Endothelial cell (in vitro differentiated cells): ENCODE data around the gene MAP3K3. TPM values are rescaled to one million over a fixed set of nuclear protein-coding genes. Genes with fewer than 3 reads are reported as not detected.

Experiments used
- DNase-seq: peaks from one replicate; pipeline ENCODE4 v3.0.0; 2021; ENCODE audit warnings: low spot score
- H3K27ac Mint-ChIP-seq: one replicate; pipeline ENCODE4 v1.8.0; 2021; ENCODE audit warnings: mixed read lengths, inconsistent platforms; ENCODE audit not compliant: unreplicated experiment
- H3K27me3 Mint-ChIP-seq: one replicate; pipeline ENCODE4 v1.8.0; 2021; ENCODE audit warnings: mild to moderate bottlenecking, moderate library complexity, mixed read lengths, inconsistent platforms; ENCODE audit not compliant: unreplicated experiment
- H3K36me3 Mint-ChIP-seq: one replicate; pipeline ENCODE4 v1.8.0; 2021; ENCODE audit warnings: mild to moderate bottlenecking, low read depth, mixed read lengths, inconsistent platforms; ENCODE audit not compliant: unreplicated experiment
- H3K4me1 Mint-ChIP-seq: one replicate; pipeline ENCODE4 v1.8.0; 2021; ENCODE audit warnings: mild to moderate bottlenecking, mixed read lengths, inconsistent platforms; ENCODE audit not compliant: unreplicated experiment
- H3K4me3 Mint-ChIP-seq: one replicate; pipeline ENCODE4 v1.8.0; 2021; ENCODE audit warnings: mild to moderate bottlenecking, mixed read lengths, inconsistent platforms; ENCODE audit not compliant: unreplicated experiment
- H3K9me3 Mint-ChIP-seq: one replicate; pipeline ENCODE4 v1.8.0; 2021; ENCODE audit warnings: mixed read lengths, inconsistent platforms; ENCODE audit not compliant: unreplicated experiment
- CTCF ChIP-seq: fragments of 200-600 bp; sonication (generic); IDR thresholded peaks from one replicate; pipeline ENCODE4 v1.5.0; 2021; ENCODE audit warnings: antibody characterized with exemption; ENCODE audit not compliant: unreplicated experiment
- total RNA-seq: library from RNA; stranded (reverse); fragmentation: NEBNext Ultra II Directional; extraction: Animal tissue kit (Norgen Biotek cat#: 25700); gene quantifications from one replicate; pipeline ENCODE4 v1.2.1, GENCODE V29; 2021; ENCODE audit not compliant: unreplicated experiment

Gene MAP3K3
- total RNA-seq, 1 donor from 2014 or later, result 112 TPM

GRCh38 chr17:63702721-63703015 lies 80.5 kb downstream of the MAP3K3 start:
- TF ChIP-seq CTCF, result no peak
- Mint-ChIP-seq H3K4me3 (peak overlapping the region; percentile 67), H3K27ac (no peak overlapping the region), H3K36me3 (peaks cover 22% of the 10 kb centered on the region), H3K27me3 (peaks cover 20% of the 10 kb centered on the region), H3K4me1 (peaks cover 26% of the 10 kb centered on the region), H3K9me3 (no peaks in the 10 kb centered on the region)
- no peak for DNase-seq

GRCh38 chr17:63703029-63703428 lies 80.8 kb downstream of the MAP3K3 start:
- Mint-ChIP-seq H3K27ac (peak overlapping the region; percentile 24), H3K27me3 (peaks cover 18% of the 10 kb centered on the region), H3K4me1 (peaks cover 26% of the 10 kb centered on the region), H3K9me3 (no peaks in the 10 kb centered on the region), H3K36me3 (peaks cover 22% of the 10 kb centered on the region), H3K4me3 (peak overlapping the region; percentile 67)
- TF ChIP-seq CTCF, result no peak
- no peak for DNase-seq

- peaks cover 26% of the 10 kb centered on the region for H3K4me1 Mint-ChIP-seq
- H3K27ac Mint-ChIP-seq, result peak overlapping the region; percentile 68
- peaks cover 24% of the 10 kb centered on the region for H3K36me3 Mint-ChIP-seq
- peaks cover 13% of the 10 kb centered on the region for H3K27me3 Mint-ChIP-seq
- peak overlapping the region; percentile 85 for H3K4me3 Mint-ChIP-seq
- TF ChIP-seq CTCF, result no peak
- H3K9me3 Mint-ChIP-seq, result no peaks in the 10 kb centered on the region
- DNase-seq, result no peak
These were observed 81.5 kb downstream of the MAP3K3 start for GRCh38 chr17:63703556-63704258.

GRCh38 chr17:63704259-63704576 lies 82.0 kb downstream of the MAP3K3 start:
- DNase-seq, result no peak
- H3K4me1 Mint-ChIP-seq, result peaks cover 26% of the 10 kb centered on the region
- no peak for TF ChIP-seq CTCF
- H3K36me3 Mint-ChIP-seq, result peaks cover 29% of the 10 kb centered on the region
- no peak overlapping the region for H3K27ac Mint-ChIP-seq
- H3K4me3 Mint-ChIP-seq, result no peak overlapping the region
- H3K9me3 Mint-ChIP-seq, result no peaks in the 10 kb centered on the region
- peaks cover 14% of the 10 kb centered on the region for H3K27me3 Mint-ChIP-seq

- Mint-ChIP-seq H3K9me3 (no peaks in the 10 kb centered on the region), H3K27me3 (peaks cover 14% of the 10 kb centered on the region), H3K36me3 (peaks cover 32% of the 10 kb centered on the region), H3K27ac (no peak overlapping the region), H3K4me1 (peaks cover 26% of the 10 kb centered on the region), H3K4me3 (no peak overlapping the region)
- TF ChIP-seq CTCF, result no peak
- no peak for DNase-seq
These were observed 82.6 kb downstream of the MAP3K3 start for GRCh38 chr17:63704836-63705235.
